GM20000 (cell line): Measurements from ENCODE around the gene ZNF628.
A peak's percentile ranks its signal among the peaks of the same experiment; 100 is the strongest.

Source experiments
- DNase-seq: peaks from one replicate; pipeline ENCODE4 v3.0.0; 2012; ENCODE audit warnings: low spot score
- CTCF ChIP-seq: IDR thresholded peaks from 2 replicates; pipeline ENCODE4 v1.5.1; 2012; ENCODE audit warnings: mild to moderate bottlenecking, control low read depth; ENCODE audit errors: extremely low read depth, missing control alignments

The ZNF628 gene

GRCh38 chr19:55437410-55437809 lies 39.0 kb upstream of the ZNF628 start:
- DNase-seq, result peak; percentile 69
- TF ChIP-seq CTCF, result no peak

GRCh38 chr19:55439052-55439451 lies 37.4 kb upstream of the ZNF628 start:
- DNase-seq, result no peak
- no peak for TF ChIP-seq CTCF

- no peak for TF ChIP-seq CTCF
- peak; percentile 79 for DNase-seq
Observed at GRCh38 chr19:55440411-55441105, 35.9 kb upstream of the ZNF628 start.

- peak; percentile 72 for DNase-seq
- TF ChIP-seq CTCF, result no peak
Observed at GRCh38 chr19:55441319-55441691, 35.1 kb upstream of the ZNF628 start.

- DNase-seq, result peak; percentile 65
- TF ChIP-seq CTCF, result no peak
Observed at GRCh38 chr19:55441692-55442321, 34.6 kb upstream of the ZNF628 start.

GRCh38 chr19:55442372-55442961 lies 34.0 kb upstream of the ZNF628 start:
- no peak for TF ChIP-seq CTCF
- DNase-seq, result peak; percentile 59
